HCT116 (cell line): Measurements from ENCODE around the gene AUTS2. TPM values are rescaled to one million over a fixed set of nuclear protein-coding genes. Genes with fewer than 3 reads are reported as not detected.

Experiments
- ATAC-seq: fragments of 200-7000 bp; cut with Tn5 transposase; 2 replicates; pipeline ENCODE4 v1.9.1; 2020; ENCODE audit warnings: mild to moderate bottlenecking, moderate library complexity
- BruUV-seq: library from RNA; stranded (reverse); fragments of 400-500 nt; replicated peaks from 2 replicates; lab custom pipeline; 2021; lab: Mats Ljungman, UMichigan
- CTCF ChIA-PET: fragments of 300-600 bp; sonication (Branson Sonifier 250); formaldehyde crosslinking; loops from one replicate; lab custom pipeline; 2021; ENCODE audit warnings: antibody characterized with exemption; lab: Charles Lee
- POLR2A ChIA-PET: fragments of 300-600, 350-600 bp; sonication (Branson Sonifier 250); formaldehyde crosslinking; loops from one replicate; lab custom pipeline; 2021; ENCODE audit warnings: antibody characterized with exemption; lab: Charles Lee
- RAD21 ChIA-PET, 2 experiments: fragments of 300-600 bp; sonication (Branson Sonifier 250); formaldehyde crosslinking; loops; one replicate each; lab custom pipeline; 2023; ENCODE audit warnings: low total read pairs in 2 of 2; ENCODE audit not compliant: uncharacterized antibody in 2 of 2, unreplicated experiment in 2 of 2, low non-redundant PET in 1 of 2; lab: Charles Lee
- DNase-seq: peaks from one replicate; pipeline ENCODE4 v3.0.0-alpha.2; 2010; ENCODE audit warnings: low read depth, low spot score
- H2AFZ ChIP-seq: fragments of 200-600 bp; shearing (Covaris generic), sonication (generic); 2 replicates; pipeline ENCODE4 v1.6.1; 2017; ENCODE audit warnings: low read depth, mixed run types, mixed read lengths, antibody characterized with exemption, low read length; ENCODE audit not compliant: poor library complexity, severe bottlenecking
- H3K27ac ChIP-seq: 2 replicates; pipeline ENCODE4 v1.5.1; 2012; ENCODE audit warnings: low read depth, low read length
- H3K27me3 ChIP-seq: fragments of 200-600 bp; sonication (generic); 2 replicates; pipeline ENCODE4 v1.6.1; 2016; ENCODE audit warnings: mixed run types, low read length, mixed read lengths; ENCODE audit not compliant: insufficient read depth
- H3K36me3 ChIP-seq, 2 experiments: fragments of 200-500 bp in 1 of 2; fragments of 200-600 bp in 1 of 2; sonication (Bioruptor generic) in 1 of 2; sonication (generic) in 1 of 2; 2 replicates each; pipeline versions ENCODE4 v1.5.1 to v1.6.1; 2014 to 2016; ENCODE audit warnings: low read length in 2 of 2, inconsistent platforms in 1 of 2, mixed read lengths in 1 of 2, mixed run types in 1 of 2; ENCODE audit not compliant: insufficient read depth in 2 of 2, control insufficient read depth in 1 of 2
- H3K4me1 ChIP-seq, 2 experiments: fragments of 200-600 bp in 1 of 2; sonication (generic) in 1 of 2; 2 replicates each; pipeline versions ENCODE4 v1.5.1 to v1.6.1; 2012 to 2017; ENCODE audit warnings: low read length in 2 of 2, inconsistent platforms in 1 of 2, mild to moderate bottlenecking in 1 of 2, mixed read lengths in 1 of 2, mixed run types in 1 of 2, moderate library complexity in 1 of 2; ENCODE audit not compliant: insufficient read depth in 2 of 2, control insufficient read depth in 1 of 2
- H3K4me2 ChIP-seq: fragments of 200-600 bp; sonication (generic); 2 replicates; pipeline ENCODE4 v1.6.1; 2017; ENCODE audit warnings: mixed run types, low read length, mixed read lengths
- H3K4me3 ChIP-seq, 2 experiments: fragments of 200-600 bp in 1 of 2; sonication (generic) in 1 of 2; replicated peaks in 1 of 2; 2 replicates each; pipeline ENCODE4 v1.5.1; 2011 to 2016; ENCODE audit warnings: low read length in 2 of 2, control low read depth in 1 of 2, low read depth in 1 of 2, mild to moderate bottlenecking in 1 of 2, mixed read lengths in 1 of 2, mixed run types in 1 of 2
- H3K79me2 ChIP-seq: fragments of 200-600 bp; sonication (generic); 2 replicates; pipeline ENCODE4 v1.6.1; 2017; ENCODE audit warnings: mild to moderate bottlenecking, mixed run types, low read length, moderate library complexity, mixed read lengths; ENCODE audit not compliant: insufficient read depth
- H3K9ac ChIP-seq: fragments of 200-600 bp; sonication (generic); 2 replicates; pipeline ENCODE4 v1.6.1; 2016; ENCODE audit warnings: low read length, mixed read lengths
- H3K9me2 ChIP-seq: fragments of 200-600 bp; sonication (generic), shearing (Covaris generic); 2 replicates; pipeline ENCODE4 v1.6.1; 2017; ENCODE audit warnings: mixed run types, mild to moderate bottlenecking, moderate library complexity; ENCODE audit not compliant: insufficient read depth
- H3K9me3 ChIP-seq, 2 experiments: fragments of 200-500 bp in 1 of 2; fragments of 200-600 bp in 1 of 2; sonication (Bioruptor generic) in 1 of 2; sonication (generic) in 1 of 2; 2 replicates each; pipeline ENCODE4 v1.6.1; 2014 to 2017; ENCODE audit warnings: low read length in 2 of 2, mixed read lengths in 2 of 2, inconsistent platforms in 1 of 2, low read depth in 1 of 2, mild to moderate bottlenecking in 1 of 2, mixed run types in 1 of 2, moderate library complexity in 1 of 2; ENCODE audit not compliant: control insufficient read depth in 1 of 2, insufficient read depth in 1 of 2
- H4K20me1 ChIP-seq: fragments of 200-600 bp; sonication (generic), shearing (Covaris generic); 2 replicates; pipeline ENCODE4 v1.6.1; 2017; ENCODE audit warnings: mixed run types, mild to moderate bottlenecking, moderate library complexity; ENCODE audit not compliant: insufficient read depth
- CBX3 ChIP-seq: IDR thresholded peaks from 2 replicates; pipeline ENCODE4 v1.6.1; 2012; ENCODE audit warnings: low read depth
- ELF1 ChIP-seq: IDR thresholded peaks from 2 replicates; pipeline ENCODE4 v1.6.1; 2012; ENCODE audit warnings: low read depth, borderline replicate concordance
- EZH2phosphoT487 ChIP-seq: fragments of 200-600 bp; IDR thresholded peaks from 2 replicates; pipeline ENCODE4 v1.6.1; 2018; ENCODE audit warnings: antibody characterized with exemption, borderline replicate concordance
- FOSL1 ChIP-seq: IDR thresholded peaks from 2 replicates; pipeline ENCODE4 v1.6.1; 2012; ENCODE audit warnings: low read depth
- POLR2AphosphoS5 ChIP-seq: IDR thresholded peaks from 2 replicates; pipeline ENCODE4 v1.6.1; 2011; ENCODE audit warnings: mild to moderate bottlenecking, low read depth, low read length, moderate library complexity
- SP1 ChIP-seq: IDR thresholded peaks from 2 replicates; pipeline ENCODE4 v1.6.1; 2012; ENCODE audit warnings: low read depth
- SRF ChIP-seq: IDR thresholded peaks from 2 replicates; pipeline ENCODE4 v1.6.1; 2012; ENCODE audit warnings: low read depth
- TCF7L2 ChIP-seq: IDR thresholded peaks from 2 replicates; pipeline ENCODE4 v1.7.0; 2011; ENCODE audit warnings: borderline replicate concordance, inconsistent platforms; ENCODE audit not compliant: insufficient read depth, insufficient read length; ENCODE audit errors: extremely low read depth
- YY1 ChIP-seq: IDR thresholded peaks from 2 replicates; pipeline ENCODE4 v1.6.1; 2011; ENCODE audit warnings: low read length, low read depth, moderate library complexity, mild to moderate bottlenecking; ENCODE audit not compliant: insufficient replicate concordance; ENCODE audit errors: extremely low read depth
- ZBTB33 ChIP-seq: IDR thresholded peaks from 2 replicates; pipeline ENCODE4 v1.6.1; 2011; ENCODE audit warnings: mild to moderate bottlenecking, low read length, moderate library complexity; ENCODE audit not compliant: insufficient replicate concordance; ENCODE audit errors: extremely low read depth
- intact Hi-C: fragments of 100-400 bp; cut with micrococcal nuclease; formaldehyde crosslinking; loops from 2 replicates; pipeline ENCODE4 v1.10.0; 2022
- total RNA-seq: library from RNA; stranded (reverse); gene quantifications from one replicate; pipeline ENCODE4 v1.2.1, GENCODE V29; 2021; ENCODE audit not compliant: unreplicated experiment
- TF ChIP-seq, protein P1 (sequence below), 3 experiments: fragments of 200-600 bp in 1 of 3; sonication (generic) in 1 of 3; IDR thresholded peaks in 2 of 3; conservative IDR thresholded peaks in 1 of 3; 2 replicates each; pipeline ENCODE4 v1.5.1; 2012 to 2017; ENCODE audit warnings: low read depth in 2 of 3, low read length in 2 of 3, antibody characterized with exemption in 1 of 3, borderline replicate concordance in 1 of 3, control low read depth in 1 of 3, mild to moderate bottlenecking in 1 of 3, mixed read lengths in 1 of 3, mixed run types in 1 of 3, moderate library complexity in 1 of 3; ENCODE audit not compliant: insufficient read depth in 1 of 3

Gene AUTS2
- total RNA-seq, 1 experiment from 2014 or later: 0.93 TPM

GRCh38 chr7:70694971-70695794 is 1096.9 kb downstream of the AUTS2 start:
- no peak overlapping the region for H3K9ac ChIP-seq
- ChIA-PET CTCF (no interaction called here), RAD21 (no interaction called here), POLR2A (no interaction called here)
- no peak overlapping the region for H3K4me2 ChIP-seq
- DNase-seq (no peak), ATAC-seq (no peak)
- H4K20me1 ChIP-seq: no peaks in the 10 kb centered on the region
- no peak overlapping the region for H2AFZ ChIP-seq
- H3K9me3 ChIP-seq: peaks cover 0 to 6% of the 10 kb centered on the region in 2 experiments; a peak in 2 of 4 replicates
- H3K4me3 ChIP-seq: no peak overlapping the region
- no TSS peak for BruUV-seq
- intact Hi-C loops: no loop called here
- H3K4me1 ChIP-seq: no peaks in the 10 kb centered on the region
- H3K27ac ChIP-seq: no peak overlapping the region
- no peaks in the 10 kb centered on the region for H3K36me3 ChIP-seq
- no peaks in the 10 kb centered on the region for H3K27me3 ChIP-seq
- H3K79me2 ChIP-seq: no peaks in the 10 kb centered on the region
- H3K9me2 ChIP-seq: no peaks in the 10 kb centered on the region
- TF ChIP-seq TCF7L2 (no peak), SRF (no peak), EZH2phosphoT487 (no peak), ELF1 (no peak), SP1 (no peak)
- TF ChIP-seq, all 23 proteins: peak for 0

DNA sequence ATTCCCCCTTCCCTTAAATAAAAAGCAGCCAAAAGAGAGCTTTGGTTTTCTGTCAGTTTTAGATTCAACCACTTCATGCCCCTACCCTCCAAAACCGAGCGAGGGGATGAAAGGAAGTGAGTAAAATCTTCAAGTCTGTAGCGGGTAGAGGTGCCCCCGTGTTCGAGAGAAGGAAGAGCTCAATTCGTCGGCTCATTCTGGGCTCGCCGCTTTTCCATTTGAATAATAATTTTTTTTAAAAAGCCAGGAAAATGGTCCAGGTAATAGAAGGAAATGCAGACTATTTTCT is 1097.5 kb downstream of the AUTS2 start:
- no TSS peak for BruUV-seq

More for the DNA sequence above, 1097.5 kb downstream of the AUTS2 start:
- TF ChIP-seq FOSL1 (no peak), EZH2phosphoT487 (no peak), ZBTB33 (no peak), POLR2AphosphoS5 (no peak), YY1 (no peak), CBX3 (no peak)
- TF ChIP-seq, protein P1, sequence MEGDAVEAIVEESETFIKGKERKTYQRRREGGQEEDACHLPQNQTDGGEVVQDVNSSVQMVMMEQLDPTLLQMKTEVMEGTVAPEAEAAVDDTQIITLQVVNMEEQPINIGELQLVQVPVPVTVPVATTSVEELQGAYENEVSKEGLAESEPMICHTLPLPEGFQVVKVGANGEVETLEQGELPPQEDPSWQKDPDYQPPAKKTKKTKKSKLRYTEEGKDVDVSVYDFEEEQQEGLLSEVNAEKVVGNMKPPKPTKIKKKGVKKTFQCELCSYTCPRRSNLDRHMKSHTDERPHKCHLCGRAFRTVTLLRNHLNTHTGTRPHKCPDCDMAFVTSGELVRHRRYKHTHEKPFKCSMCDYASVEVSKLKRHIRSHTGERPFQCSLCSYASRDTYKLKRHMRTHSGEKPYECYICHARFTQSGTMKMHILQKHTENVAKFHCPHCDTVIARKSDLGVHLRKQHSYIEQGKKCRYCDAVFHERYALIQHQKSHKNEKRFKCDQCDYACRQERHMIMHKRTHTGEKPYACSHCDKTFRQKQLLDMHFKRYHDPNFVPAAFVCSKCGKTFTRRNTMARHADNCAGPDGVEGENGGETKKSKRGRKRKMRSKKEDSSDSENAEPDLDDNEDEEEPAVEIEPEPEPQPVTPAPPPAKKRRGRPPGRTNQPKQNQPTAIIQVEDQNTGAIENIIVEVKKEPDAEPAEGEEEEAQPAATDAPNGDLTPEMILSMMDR (IDR thresholded peaks at IDR 0.05 in 2 of 3, conservative IDR thresholded peaks at IDR 0.05 in 1 of 3; ENCODE audit: borderline replicate concordance in 1 of 3, insufficient read depth in 1 of 3, low read depth in 2 of 3, low read length in 2 of 3): no peak
- Histone ChIP-seq H4K20me1 (no peaks in the 10 kb centered on the region), H3K79me2 (no peaks in the 10 kb centered on the region), H3K4me3 (no peak overlapping the region), H3K9me2 (no peaks in the 10 kb centered on the region), H2AFZ (no peak overlapping the region), H3K27me3 (no peaks in the 10 kb centered on the region), H3K36me3 (no peaks in the 10 kb centered on the region), H3K9ac (no peak overlapping the region), H3K4me2 (no peak overlapping the region), H3K4me1 (no peaks in the 10 kb centered on the region), H3K9me3 (peaks cover 0 to 11% of the 10 kb centered on the region in 2 experiments; a peak in 2 of 4 replicates), H3K27ac (no peak overlapping the region)
- ATAC-seq: no peak
- ChIA-PET CTCF (no interaction called here), RAD21 (no interaction called here), POLR2A (no interaction called here)
- intact Hi-C loops: no loop called here
- no peak for DNase-seq
